Transverse colon (tissue), 4 donors: Measurements from ENCODE around the gene RALBP1. TPM values are rescaled to one million over a fixed set of nuclear protein-coding genes. Genes with fewer than 3 reads are reported as not detected.

Experiments used
- DNase-seq: peaks from one replicate; pipeline ENCODE4 v3.0.0-alpha.2; 2019
- H3K27ac ChIP-seq, 4 donors: fragments of 200-600 bp; sonication (generic); 2 replicates each; pipeline ENCODE4 v1.5.1; 2016 to 2018; ENCODE audit warnings: inconsistent platforms in 4 of 4
- H3K27me3 ChIP-seq: fragments of 200-600 bp; sonication (generic); 2 replicates; pipeline ENCODE4 v1.5.1; 2017; ENCODE audit warnings: inconsistent platforms
- H3K36me3 ChIP-seq, 4 donors: fragments of 200-600 bp; sonication (generic); 2 replicates each; pipeline ENCODE4 v1.5.1; 2017 to 2019; ENCODE audit warnings: inconsistent platforms in 4 of 4
- H3K4me1 ChIP-seq, 4 donors: fragments of 200-600 bp; sonication (generic); 2 replicates each; pipeline ENCODE4 v1.5.1; 2017 to 2020; ENCODE audit warnings: inconsistent platforms in 4 of 4
- H3K4me3 ChIP-seq, 4 donors: fragments of 200-600 bp; sonication (generic); 1 replicate in 1 of 4; 2 replicates in 3 of 4; pipeline versions ENCODE4 v1.5.1 to v1.6.1; 2017 to 2019; ENCODE audit warnings: inconsistent platforms in 4 of 4
- H3K9me3 ChIP-seq, 2 donors: fragments of 200-600 bp; sonication (generic); 2 replicates each; pipeline ENCODE4 v1.5.1; 2017 to 2019; ENCODE audit warnings: inconsistent platforms in 2 of 2
- CTCF ChIP-seq, 5 experiments: fragments of 200-600 bp in 3 of 5; fragments of 450-650 bp in 2 of 5; sonication (generic) in 3 of 5; IDR thresholded peaks; 1 replicate in 2 of 5; 2 replicates in 3 of 5; pipeline ENCODE4 v1.5.1; 2016 to 2017; ENCODE audit warnings: antibody characterized with exemption in 5 of 5, inconsistent platforms in 3 of 5, mild to moderate bottlenecking in 2 of 5, moderate library complexity in 1 of 5
- EP300 ChIP-seq: sonication (generic); formaldehyde crosslinking; IDR thresholded peaks from one replicate; pipeline ENCODE4 v1.6.1; 2017; ENCODE audit warnings: antibody characterized with exemption, low read depth
- POLR2A ChIP-seq: fragments of 450-650 bp; IDR thresholded peaks from one replicate; pipeline ENCODE4 v1.6.1; 2016; ENCODE audit warnings: antibody characterized with exemption, mild to moderate bottlenecking, moderate library complexity
- POLR2AphosphoS5 ChIP-seq, 3 donors: sonication (generic); formaldehyde crosslinking; IDR thresholded peaks; one replicate each; pipeline ENCODE4 v1.6.1; 2016; ENCODE audit warnings: antibody characterized with exemption in 3 of 3
- WGBS, 2 donors: methylation state at CpG; one replicate each; pipeline ENCODE4 v1.1.5; 2018; ENCODE audit warnings: low coverage in 1 of 2; 5-methylcytosine and 5-hydroxymethylcytosine counted together
- in situ Hi-C, 4 donors: fragments of 200-750 bp; cut with MboI; loops; one replicate each; pipeline versions ENCODE4 v1.15.0 to v1.15.1; 2017; ENCODE audit warnings: low sequenced_read_pairs in 3 of 4, low pct_ligation_motif_present in 1 of 4, low pct_unique_long_range_greater_than_20kb in 1 of 4
- intact Hi-C: fragments of 100-400 bp; cut with DNase I; formaldehyde crosslinking; loops from one replicate; pipeline ENCODE4 v1.15.1; 2023; ENCODE audit warnings: low total_unique reads
- total RNA-seq, 4 donors: library from RNA; depleted of rRNA; stranded (reverse); fragments of >200 nt; gene quantifications; one replicate each; pipeline ENCODE4 v1.1.0, GENCODE V29; 2016

Gene RALBP1
- total RNA-seq, 4 donors from 2014 or later: 34.2 to 93.3 (median 70.6) TPM

- H3K27ac ChIP-seq: no peak overlapping the region
- intact Hi-C loops: no loop called here
- H3K27me3 ChIP-seq: no peaks in the 10 kb centered on the region
- no peaks in the 10 kb centered on the region for H3K9me3 ChIP-seq
- no peaks in the 10 kb centered on the region for H3K4me1 ChIP-seq
- WGBS, 2 donors: 88% methylated on average over 4 of the region's 4 CpGs
- peaks cover 0 to 57% (median 24%) of the 10 kb centered on the region in 4 donors for H3K36me3 ChIP-seq
- TF ChIP-seq POLR2AphosphoS5 (IDR thresholded peaks at IDR 0.05) (no peak), EP300 (no peak), CTCF (IDR thresholded peaks at IDR 0.05) (no peak)
- no peak overlapping the region for H3K4me3 ChIP-seq
- DNase-seq: no peak
- in situ Hi-C loops: no loop called here
Observed at GRCh38 chr18:9558387-9559064, 83.2 kb downstream of the RALBP1 start.

GRCh38 chr18:9559253-9559652 lies 83.9 kb downstream of the RALBP1 start:
- Histone ChIP-seq H3K27me3 (no peaks in the 10 kb centered on the region), H3K4me3 (no peak overlapping the region), H3K27ac (no peak overlapping the region), H3K36me3 (peaks cover 0 to 53% (median 21%) of the 10 kb centered on the region in 4 donors), H3K4me1 (peaks cover 0 to 5% (median 0%) of the 10 kb centered on the region in 4 donors), H3K9me3 (no peaks in the 10 kb centered on the region)
- intact Hi-C loops: no loop called here
- no peak for TF ChIP-seq POLR2AphosphoS5 (IDR thresholded peaks at IDR 0.05)
- no peak for TF ChIP-seq POLR2A
- TF ChIP-seq EP300: no peak
- no peak for TF ChIP-seq CTCF (IDR thresholded peaks at IDR 0.05)
- WGBS, 2 donors: 88 to 93% methylated on average over 6 of the region's 6 CpGs
- in situ Hi-C loops: no loop called here
- no peak for DNase-seq

- in situ Hi-C loops: no loop called here
- intact Hi-C loops: no loop called here
Observed at GRCh38 chr18:9561759-9562158, 86.4 kb downstream of the RALBP1 start.

GRCh38 chr18:9562584-9562983 lies 87.3 kb downstream of the RALBP1 start:
- H3K4me3 ChIP-seq: no peak overlapping the region
- peaks cover 0 to 28% (median 11%) of the 10 kb centered on the region in 4 donors for H3K36me3 ChIP-seq
- DNase-seq: no peak
- in situ Hi-C loops (no loop called here), intact Hi-C loops (no loop called here)
- WGBS, 2 donors: 87 to 100% methylated on average over 1 to 4 of the region's 4 CpGs
- H3K4me1 ChIP-seq: peaks cover 0 to 5% (median 0%) of the 10 kb centered on the region in 4 donors
- H3K27ac ChIP-seq: no peak overlapping the region
- H3K9me3 ChIP-seq: no peaks in the 10 kb centered on the region
- H3K27me3 ChIP-seq: no peaks in the 10 kb centered on the region
- no peak for TF ChIP-seq EP300
- no peak for TF ChIP-seq POLR2A
- TF ChIP-seq CTCF (IDR thresholded peaks at IDR 0.05): no peak
- TF ChIP-seq POLR2AphosphoS5 (IDR thresholded peaks at IDR 0.05): no peak

More at GRCh38 chr18:9561759-9562158, 86.4 kb downstream of the RALBP1 start:
- H3K4me1 ChIP-seq: peaks cover 0 to 5% (median 0%) of the 10 kb centered on the region in 4 donors
- WGBS, 2 donors: 88 to 100% methylated on average over 2 of the region's 2 CpGs
- DNase-seq: no peak
- H3K27me3 ChIP-seq: no peaks in the 10 kb centered on the region
- H3K4me3 ChIP-seq: no peak overlapping the region
- no peak overlapping the region for H3K27ac ChIP-seq
- H3K36me3 ChIP-seq: peaks cover 0 to 36% (median 15%) of the 10 kb centered on the region in 4 donors
- no peaks in the 10 kb centered on the region for H3K9me3 ChIP-seq
- no peak for TF ChIP-seq EP300
- no peak for TF ChIP-seq POLR2AphosphoS5 (IDR thresholded peaks at IDR 0.05)
- TF ChIP-seq POLR2A: no peak
- TF ChIP-seq CTCF (IDR thresholded peaks at IDR 0.05): no peak
